ENCODE data around the gene GALNT6. TPM values are rescaled to one million over a fixed set of nuclear protein-coding genes. Genes with fewer than 3 reads are reported as not detected.

The GALNT6 gene
- total RNA-seq, 2 donors from 2014 or later, result 1.3 to 2.8 TPM

Other genes starting within 250 kb of the GALNT6 start
- gene TFCP2, start 218.3 kb downstream of the GALNT6 start, total RNA-seq, result 1 to 10 TPM; 8.6 to 9.6 TPM
- 1 to 10 TPM; 3.0 to 6.0 TPM for gene POU6F1, start 173.3 kb downstream of the GALNT6 start, total RNA-seq
- gene DAZAP2, start 152.6 kb downstream of the GALNT6 start, total RNA-seq, result 100 to 1,000 TPM; 193 to 309 TPM
- 1 to 10 TPM; 2.3 to 3.8 TPM for gene SMAGP, start 121.0 kb downstream of the GALNT6 start, total RNA-seq
- 1 to 10 TPM; 2.1 to 4.6 TPM for gene BIN2, start 67.2 kb downstream of the GALNT6 start, total RNA-seq
- not detected for gene CELA1, start 44.7 kb downstream of the GALNT6 start, total RNA-seq
- 1 to 10 TPM in 1 of 2 donors, under 1 TPM in 1; 0.28 to 1.1 TPM for gene SLC4A8, start 33.4 kb upstream of the GALNT6 start, total RNA-seq
- gene SCN8A, start 199.8 kb upstream of the GALNT6 start, total RNA-seq, result under 1 TPM; 0.19 to 0.24 TPM